ENCODE data around the gene ALPL.
A peak's percentile ranks its signal among the peaks of the same experiment; 100 is the strongest.

ALPL gene

DNA sequence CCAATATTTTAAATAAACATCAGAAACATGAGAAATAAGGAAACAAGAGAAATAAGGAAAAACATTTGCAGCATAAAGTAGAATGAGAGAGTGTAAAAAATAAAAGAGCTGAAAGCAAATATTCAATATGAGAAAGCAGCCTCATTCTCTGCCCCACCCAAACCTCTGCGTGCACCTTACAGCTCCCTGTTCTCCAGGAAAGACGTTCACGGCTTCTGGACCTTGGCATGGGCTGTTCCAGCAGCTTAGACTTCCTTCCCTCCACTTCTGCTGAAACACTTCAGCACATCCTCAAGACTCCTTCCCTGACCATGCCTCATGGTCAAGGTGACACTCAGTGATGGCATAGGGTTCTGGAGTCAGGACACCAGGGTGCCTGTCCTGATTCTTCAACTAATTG, 23.3 kb downstream of the ALPL start:
- DNase-seq, result no peak

DNA sequence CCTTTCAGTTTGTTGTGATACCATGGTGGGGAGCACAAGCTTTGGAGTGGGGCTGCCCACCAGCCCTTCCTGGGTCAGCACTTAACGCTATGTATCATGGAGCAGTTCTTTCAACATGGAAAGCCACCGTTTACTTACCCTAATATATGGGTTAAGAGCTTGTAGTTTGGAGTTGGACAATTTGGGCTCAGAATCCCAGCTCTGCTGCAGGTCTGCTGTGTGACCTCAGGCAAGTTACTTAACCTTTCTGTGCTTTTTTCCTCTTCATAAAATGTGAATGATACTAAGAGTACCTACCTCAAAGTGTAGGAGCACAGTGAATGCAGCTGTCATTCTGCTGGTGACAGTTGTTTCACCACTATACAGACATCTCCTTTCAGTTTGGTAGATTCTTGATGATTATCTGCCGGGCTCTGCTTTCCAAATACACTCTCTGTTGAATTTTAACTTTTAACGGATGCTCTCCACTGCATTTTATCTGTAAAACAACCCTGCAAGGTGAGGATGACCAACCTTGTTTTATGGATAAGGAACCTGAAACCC, 23.8 kb downstream of the ALPL start:
- no peak for DNase-seq

DNA sequence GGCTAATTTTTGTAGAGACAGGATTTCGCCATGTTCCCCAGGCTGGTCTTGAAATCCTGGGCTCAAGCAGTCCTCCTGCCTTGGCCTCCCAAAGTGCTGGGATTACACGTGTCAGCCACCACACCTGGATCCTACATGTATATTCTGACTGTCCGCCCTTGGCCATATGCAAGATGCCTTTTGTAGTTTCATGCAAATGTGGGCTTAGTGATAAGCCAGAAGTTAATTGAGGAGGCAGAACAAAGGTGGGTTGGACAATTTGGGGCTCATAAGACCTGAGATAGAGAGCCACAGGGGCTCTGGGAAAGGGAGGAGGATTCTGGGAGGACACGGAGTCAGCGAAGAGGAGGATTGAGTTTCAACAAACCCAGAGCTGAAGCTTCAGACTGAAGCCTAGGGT, 24.9 kb downstream of the ALPL start:
- no peak for DNase-seq

DNA sequence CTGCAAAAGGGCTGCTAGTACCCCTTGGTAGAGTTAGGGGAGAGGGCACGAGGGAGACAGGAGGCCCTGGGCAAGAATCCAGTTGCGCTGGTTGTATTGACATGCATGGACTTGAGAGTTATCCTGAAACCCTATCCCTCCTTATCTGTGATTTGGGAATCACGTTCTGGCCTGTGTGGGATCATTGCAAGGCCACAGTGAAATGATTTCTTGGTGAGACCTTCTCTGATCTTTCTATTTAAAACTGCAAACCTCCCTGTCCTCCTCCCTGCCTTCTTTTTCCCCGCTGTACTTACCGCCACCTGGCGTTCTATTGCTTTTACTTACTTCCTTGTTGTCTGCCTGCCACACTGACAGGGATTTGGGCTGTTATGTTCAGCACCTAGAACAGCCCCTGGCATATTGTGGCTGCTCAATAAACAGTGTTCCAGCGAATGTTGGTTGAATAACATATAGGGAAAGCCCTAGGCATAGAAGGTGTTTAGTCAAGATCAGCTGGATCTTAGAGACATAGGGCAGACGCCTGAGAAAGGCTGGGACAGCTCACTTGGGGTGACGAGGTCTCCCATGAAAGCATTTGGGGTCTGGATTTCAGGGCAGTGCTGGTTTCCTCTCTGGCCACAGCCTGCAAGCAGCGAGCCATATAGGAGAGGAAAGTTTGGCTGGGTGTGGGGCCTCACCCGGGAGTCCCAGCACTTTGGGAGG, 25.6 kb downstream of the ALPL start:
- peak; percentile 61 for DNase-seq

DNA sequence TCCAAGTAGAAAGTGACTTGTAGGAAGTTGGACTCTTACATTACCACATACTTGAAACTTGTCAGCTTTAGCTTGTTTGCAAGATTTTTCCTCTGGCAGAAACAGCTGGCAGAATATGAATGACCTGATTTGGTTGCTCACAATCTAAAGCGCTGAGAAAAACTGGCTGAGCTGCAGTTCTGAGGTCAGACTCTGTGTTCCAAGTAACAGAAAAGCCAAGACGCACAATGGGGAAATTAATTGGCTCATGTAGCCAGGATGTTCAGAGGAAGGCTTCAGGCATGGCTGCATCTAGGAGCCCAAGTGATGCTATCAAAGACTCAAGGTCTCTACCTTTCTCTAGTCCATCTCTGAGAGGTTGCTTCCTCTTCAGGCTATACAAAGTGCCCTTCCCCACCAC, 27.0 kb downstream of the ALPL start:
- no peak for DNase-seq

DNA sequence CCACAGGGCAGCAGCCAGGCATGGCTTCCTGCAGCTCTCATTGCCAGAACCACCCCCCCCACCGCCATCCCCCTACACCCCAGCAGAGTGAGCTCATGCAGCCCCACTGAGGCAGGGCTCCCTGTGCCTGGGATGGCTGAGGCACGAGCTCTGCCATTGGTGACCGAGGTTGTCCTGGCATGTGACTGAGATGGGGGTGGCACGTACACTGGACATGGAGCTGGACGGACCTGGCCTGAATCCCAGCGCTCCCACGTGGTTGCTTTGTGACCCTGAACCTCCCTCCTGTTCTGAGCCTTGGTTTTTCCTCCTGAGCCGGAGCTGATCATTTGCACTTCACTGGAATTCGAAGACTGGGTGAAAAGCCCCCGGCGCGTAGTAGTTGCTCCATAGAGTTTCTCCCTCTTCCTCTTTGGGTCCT, 28.3 kb downstream of the ALPL start:
- no peak for DNase-seq

DNA sequence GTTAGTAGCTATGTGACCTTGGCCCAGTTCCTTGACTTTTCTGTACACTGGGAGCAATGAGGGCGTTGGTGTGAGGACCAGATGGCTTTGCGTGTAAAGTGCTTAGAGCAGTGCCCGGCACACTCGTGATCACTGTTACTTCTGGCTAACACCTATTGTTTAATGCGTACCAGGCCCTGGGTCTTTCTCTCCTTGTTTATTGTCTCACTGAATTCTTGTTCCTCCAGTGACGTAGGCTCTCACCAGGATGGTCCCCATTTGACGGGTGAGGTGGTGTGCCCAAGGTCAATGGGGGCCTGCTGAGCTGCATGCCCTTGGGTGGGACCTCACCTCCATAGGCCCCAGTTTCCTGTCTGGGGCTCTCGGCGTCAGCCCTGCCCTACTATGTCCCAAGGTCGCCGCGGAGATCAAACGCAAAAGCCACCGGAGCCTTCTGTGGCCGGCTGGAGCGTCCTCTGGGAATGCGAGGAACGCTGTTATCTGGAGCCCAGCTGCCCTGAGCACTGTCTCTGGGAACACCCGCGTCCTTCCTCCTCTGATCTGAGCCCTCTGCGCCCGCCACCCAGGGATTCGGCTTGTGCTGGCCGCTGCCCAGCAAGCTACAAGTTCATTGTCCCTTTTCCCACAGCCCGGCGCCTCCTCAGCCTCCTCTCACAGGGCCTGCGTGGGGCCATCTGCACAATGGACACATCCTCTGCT, 28.9 kb downstream of the ALPL start:
- DNase-seq, result no peak

DNA sequence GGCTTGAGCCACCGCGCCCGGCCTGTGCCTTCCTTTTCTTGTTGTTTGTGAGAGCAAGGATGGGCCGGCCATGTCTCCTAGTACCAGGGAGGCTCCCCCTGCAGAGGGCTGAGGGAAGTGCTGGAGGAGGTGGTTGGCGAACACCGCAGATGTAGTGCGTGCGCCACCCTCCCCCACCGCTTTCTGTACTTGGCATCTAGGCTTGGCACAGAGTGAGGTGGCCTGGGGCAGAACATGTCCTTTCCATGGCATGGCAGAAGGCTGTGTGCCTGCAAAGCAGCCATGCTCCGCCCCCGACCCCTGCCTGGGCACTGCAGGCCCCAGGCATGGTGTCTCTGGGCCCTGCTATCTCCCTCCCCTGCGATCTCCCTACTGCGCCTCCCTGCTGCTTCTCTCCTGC, 30.7 kb downstream of the ALPL start:
- no peak for DNase-seq

DNA sequence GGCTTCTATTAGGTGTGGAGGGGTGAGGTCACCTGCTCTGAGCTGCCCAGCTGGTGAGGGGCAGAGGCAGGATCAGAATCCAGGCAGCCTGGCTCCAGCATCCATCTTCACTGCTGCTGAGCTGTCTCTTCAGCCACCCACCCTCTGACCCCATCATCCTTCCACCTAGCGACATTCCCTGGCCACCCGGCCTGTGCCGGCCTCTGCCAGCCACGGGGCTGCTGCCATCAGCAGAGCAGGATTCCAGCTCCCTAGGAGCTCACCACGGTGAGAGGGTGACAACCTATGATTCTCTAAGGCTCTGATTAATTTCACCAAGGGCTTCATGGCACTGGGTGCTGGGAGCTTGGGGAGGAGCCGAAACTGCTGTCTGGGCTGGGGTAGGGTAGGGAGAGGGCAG, 32.1 kb downstream of the ALPL start:
- DNase-seq, result no peak

DNA sequence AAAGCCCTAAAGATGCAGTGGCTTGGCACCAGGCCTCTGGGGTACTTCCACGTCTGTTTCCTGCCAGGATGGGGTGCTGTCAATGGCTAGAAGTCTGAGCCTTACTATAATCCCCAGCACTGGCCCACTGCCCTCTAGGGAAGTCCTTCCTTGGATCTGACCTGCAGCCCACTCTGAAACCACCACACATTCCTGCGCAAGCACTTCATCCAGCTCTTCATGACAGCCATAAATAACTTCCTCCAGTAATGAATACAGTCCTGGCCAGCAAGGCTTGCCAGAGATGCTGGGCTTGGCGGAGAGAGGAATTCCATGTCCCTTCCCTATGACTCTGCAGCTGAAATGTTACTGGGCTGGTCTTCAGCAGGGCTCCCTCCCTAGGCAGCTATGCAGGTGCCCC, 32.6 kb downstream of the ALPL start:
- DNase-seq, result peak; percentile 81

DNA sequence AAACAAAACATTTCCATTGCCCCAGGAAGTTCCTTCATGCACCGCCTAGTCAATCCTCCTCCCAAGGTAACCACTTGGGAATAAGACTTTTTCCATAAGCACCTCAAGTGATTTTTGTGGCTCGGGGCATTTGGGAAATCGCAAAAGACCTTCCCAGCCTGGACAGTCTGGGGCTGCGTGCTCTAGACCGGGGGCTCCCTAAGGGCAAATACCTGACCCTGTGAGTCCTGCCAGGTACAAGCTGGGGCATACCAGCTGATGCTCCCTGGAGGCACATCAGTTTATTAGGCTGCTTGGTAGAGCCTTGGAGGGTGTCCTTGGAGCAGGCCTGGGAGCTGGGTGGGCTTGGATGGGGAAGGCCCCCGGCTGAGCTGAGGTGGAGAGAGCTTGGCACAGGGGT, 34.4 kb downstream of the ALPL start:
- no peak for DNase-seq

DNA sequence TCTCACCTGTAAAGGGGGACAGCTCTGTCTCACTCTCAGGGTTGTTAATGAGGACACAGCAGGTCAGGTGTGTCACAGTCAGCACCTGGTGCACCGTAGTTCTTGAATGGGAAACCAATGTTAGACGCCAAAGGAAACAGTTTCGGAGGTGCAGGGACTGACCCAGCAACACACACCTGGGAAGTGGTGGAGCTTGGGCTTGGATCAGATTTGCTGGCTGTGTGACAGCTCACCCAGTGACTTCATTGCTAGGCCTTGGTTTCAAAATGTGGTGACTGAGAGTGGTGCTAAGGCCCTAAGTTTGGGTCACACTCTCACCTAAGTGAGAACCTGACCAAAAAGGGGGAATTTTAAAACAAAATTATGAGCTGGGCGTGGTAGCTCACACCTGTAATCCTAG, 34.9 kb downstream of the ALPL start:
- no peak for DNase-seq

DNA sequence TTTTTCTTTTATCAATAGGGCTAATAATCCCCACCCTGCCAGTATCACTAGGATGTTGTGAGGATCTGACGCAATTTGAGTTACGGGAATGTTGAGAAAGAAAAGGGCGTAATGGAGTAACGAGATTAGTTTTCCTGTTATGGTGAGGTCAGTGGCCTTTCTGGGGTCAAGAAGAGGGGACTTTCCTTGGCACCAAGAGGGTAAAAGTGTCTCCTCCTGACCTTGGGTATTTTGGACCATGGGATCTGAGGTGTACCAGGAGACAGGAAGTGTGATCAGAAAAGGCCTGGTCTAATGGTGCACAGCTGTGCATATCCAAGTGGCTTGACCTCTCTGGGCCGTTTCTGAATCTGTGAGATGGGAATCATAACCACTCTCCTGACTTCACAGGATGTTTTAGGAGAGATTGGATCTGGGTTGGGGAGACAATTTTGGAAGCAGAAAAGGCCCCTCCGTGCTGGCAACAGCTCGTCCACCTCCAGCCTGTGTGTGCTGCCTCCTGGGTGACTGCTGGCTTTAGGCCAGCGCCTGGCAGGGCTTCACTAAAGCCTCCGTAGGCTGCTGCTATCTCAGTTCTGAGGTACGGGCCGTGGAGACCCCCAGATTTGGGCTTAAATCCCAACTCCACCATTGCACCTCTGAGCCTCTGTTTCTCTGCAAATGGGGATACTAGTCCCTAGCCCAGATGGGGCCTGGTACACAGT, 37.1 kb downstream of the ALPL start:
- no peak for DNase-seq

DNA sequence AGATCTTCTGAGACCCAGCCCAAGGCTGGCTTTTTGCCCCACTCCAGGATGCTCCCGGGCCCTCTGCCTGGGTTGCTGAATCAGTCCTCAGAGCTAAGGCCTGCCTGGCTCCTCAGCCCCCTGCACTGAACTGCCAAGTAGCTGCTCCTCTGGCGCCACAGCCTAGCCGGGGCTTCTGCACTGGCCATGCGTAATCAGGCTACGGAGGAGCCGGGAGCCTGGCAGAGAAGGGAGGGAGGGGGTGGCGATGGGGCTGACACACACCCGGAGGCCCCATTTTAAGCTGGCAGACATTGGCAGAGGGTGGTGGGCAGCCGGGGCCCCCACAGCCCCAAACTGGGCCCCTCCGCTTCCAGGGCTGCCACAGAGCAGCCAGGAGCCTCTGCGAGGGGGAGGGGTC, 38.7 kb downstream of the ALPL start:
- DNase-seq, result no peak

DNA sequence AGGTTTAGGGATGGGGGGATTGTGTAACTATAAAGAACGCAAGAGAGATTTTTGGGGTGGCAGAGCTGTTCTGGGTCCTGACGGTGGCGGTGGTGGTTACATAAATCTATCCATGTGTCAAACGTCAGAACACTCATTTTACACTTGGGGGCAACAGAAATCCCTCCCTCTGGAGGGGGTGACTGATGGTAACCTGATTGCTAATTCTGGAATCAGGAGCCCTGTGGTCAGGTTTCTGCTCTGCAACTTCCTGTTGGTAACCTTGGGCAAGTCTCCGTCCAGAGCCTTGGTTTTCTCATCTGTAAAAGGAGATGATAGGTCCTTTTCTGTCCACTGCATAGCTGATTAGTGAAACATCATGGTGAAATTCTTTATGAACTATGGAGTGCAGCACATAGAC, 40.9 kb downstream of the ALPL start:
- DNase-seq, result peak; percentile 47

DNA sequence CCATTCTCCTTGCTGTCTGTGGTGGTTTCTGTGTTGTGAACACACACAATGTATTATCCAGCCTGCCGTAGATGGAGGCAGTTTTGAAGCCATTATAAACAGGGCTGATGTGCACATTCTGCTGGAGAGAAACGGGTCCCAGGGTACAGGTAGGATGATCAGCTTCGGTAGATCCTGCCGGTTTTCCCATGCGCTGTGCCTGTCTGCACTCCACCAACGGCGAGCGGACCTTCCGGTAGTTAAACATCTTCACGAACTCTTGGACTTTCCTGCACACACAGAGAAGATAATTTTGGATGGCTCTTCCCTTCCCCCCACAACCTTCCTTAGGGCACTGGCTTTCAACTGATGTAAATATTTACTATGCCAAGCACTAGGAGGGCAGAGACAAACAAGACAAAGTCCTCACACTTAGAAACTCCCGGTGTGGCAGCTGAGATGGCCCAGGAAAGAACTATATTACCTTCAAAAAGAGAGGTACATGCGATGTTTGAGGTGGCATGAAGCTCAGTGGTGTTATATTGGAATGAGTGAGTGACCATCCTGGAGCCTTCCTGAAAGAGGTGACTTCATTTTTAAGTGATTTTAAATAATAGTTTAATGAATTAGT, 41.7 kb downstream of the ALPL start:
- DNase-seq, result no peak

DNA sequence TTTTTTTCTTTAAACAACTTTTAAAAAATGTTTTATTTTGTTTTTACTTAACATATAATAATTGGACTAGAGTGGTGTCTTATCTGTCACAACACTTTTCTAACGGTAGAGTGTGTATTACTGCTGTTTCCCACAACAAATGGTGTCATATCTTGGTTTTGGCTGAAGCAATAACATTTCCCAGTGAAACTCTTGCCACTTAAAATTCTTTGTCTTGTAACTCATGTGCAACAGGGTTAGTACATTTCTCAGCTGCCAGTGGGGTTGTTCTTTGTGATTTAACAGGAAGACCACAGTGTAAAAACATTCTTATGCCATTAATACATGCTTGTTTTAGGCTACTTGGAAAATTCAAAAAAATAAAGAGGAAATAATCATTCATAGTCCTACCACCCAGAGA, 43.5 kb downstream of the ALPL start:
- DNase-seq, result peak; percentile 93

DNA sequence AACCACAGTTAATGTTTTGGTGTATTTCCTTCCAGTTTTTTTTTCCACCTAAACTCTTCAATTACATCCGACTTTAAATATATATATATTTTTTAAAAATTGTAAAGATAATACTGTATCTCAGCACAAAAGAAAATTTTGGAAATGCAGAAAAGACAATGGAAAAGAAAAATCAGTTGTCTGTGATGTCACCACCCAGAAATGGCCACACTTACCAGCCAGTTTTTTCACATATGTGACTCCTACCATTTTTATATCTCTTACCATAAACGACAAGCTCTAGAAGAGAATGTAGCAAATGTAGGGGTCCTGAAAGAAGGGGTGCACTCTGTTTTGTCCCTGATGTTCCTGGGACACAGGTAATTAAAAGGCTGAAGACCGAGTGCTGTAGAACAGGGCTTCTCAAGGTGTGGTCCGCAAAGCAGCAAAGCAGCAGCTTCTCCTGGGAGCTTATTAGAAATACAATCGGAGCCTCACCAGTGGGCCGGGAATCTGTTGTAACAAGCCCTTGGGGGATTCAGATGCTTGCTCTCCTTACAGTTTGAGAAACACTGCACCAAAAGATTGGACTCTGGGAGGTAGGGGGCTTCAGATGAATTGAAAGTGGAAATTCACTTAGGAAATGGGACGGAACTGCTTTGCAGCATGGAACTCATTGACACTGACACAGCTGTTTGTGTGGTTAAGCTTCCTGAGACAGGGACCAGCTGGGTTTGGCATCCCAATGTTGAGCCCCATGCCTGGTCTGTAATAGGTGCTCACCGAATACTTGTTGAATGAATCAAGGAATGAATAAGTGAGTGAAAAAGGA, 44.1 kb downstream of the ALPL start:
- peak; percentile 78 for DNase-seq

DNA sequence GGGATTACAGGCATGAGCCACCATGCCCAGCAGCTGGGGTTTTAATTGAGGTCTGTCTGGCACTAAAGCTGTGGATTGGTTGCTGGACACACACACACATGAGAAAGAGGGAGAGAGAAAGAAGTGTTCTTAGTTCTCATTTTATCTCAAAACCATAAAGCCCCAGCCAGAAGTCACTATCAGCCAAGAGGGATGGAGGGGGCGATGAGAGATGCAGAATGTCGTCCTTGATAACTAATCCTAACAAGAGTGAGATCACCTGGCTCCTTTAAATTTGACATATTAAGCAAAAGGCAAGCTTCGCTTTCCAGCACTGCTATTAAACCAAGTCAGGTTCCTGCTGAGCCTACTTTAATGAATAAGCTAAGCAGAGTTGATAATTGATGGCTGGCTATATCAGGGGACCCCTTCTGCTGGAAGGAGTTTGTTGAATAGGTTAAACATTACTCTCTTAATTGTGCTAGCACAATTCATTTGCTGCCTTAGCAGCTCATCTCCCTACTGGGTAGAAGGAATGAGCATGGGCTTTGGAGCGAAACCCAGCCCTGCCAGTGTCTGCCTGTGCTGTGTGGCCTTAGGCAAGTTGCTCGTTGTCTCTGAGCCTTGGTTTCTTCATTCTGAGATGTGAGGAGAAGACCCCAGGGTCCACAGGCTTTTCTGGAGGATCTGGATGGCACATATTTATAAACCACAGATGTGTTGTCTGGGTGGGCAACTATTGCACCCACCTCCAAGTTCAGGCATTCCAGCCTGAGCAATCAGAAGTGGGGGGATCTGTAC, 50.8 kb downstream of the ALPL start:
- DNase-seq, result no peak

DNA sequence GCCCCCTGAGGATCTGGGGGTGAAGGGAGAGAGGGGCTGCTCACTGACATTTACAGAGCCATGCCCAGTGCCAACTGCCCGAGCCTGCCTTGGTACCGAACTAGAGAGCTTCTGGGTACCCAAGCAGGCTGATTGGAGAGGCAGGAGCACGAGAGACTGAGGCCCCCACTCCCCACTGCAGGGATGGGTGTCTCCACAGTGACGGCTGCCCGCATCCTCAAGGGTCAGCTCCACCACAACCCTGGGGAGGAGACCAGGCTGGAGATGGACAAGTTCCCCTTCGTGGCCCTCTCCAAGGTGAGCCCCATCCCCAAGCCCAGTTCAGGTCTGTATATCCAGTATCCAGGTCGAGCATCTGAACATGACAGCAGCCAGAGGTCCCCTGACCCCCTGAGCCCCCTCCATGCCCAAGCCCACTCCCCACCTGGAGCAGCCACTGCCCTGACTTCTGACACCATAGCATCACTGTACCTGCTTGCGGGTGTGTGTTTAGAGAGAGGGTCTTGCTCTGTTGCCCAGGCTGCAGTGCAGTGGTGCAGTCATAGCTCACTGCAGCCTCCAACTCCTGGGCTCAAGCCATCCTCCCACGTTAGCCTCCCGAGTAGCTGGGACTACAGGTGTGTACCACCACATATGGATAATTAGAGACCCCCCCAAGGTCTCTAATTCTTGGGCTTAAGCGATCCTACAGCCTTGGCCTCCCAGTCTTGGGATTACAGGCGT, 51.9 kb downstream of the ALPL start:
- DNase-seq, result no peak

DNA sequence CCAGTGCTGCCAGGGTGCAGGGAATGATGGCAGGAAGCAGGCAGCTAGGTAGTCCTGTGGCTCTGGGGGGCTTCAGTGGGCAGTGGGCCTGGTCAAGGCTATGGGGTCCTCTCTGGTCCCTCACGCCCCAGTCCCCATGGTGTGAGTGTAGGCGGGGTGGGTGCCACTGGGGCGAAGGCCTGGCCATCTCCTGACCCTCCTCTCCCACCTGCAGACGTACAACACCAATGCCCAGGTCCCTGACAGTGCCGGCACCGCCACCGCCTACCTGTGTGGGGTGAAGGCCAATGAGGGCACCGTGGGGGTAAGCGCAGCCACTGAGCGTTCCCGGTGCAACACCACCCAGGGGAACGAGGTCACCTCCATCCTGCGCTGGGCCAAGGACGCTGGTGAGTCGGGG, 53.7 kb downstream of the ALPL start:
- no peak for DNase-seq
